Liver (tissue), 9 donors: ENCODE results near the gene TWIST1. TPM values are rescaled to one million over a fixed set of nuclear protein-coding genes. Genes with fewer than 3 reads are reported as not detected.

Experiments used
- DNase-seq: peaks from one replicate; pipeline ENCODE4 v3.0.0-alpha.2; 2017; ENCODE audit warnings: low spot score
- H3K27ac ChIP-seq, 2 donors: one replicate each; pipeline ENCODE4 v1.7.0; 2013; ENCODE audit warnings: inconsistent platforms in 2 of 2, low read length in 2 of 2, control low read depth in 1 of 2, low read depth in 1 of 2, mild to moderate bottlenecking in 1 of 2
- H3K27me3 ChIP-seq, 4 donors: one replicate each; pipeline versions ENCODE4 v1.6.1 to v1.7.0; 2013; ENCODE audit warnings: low read length in 3 of 4, inconsistent platforms in 1 of 4, mild to moderate bottlenecking in 1 of 4, moderate library complexity in 1 of 4; ENCODE audit not compliant: control insufficient read depth in 4 of 4, insufficient read depth in 4 of 4
- H3K36me3 ChIP-seq, 4 donors: one replicate each; pipeline versions ENCODE4 v1.6.1 to v1.7.0; 2013; ENCODE audit warnings: low read length in 3 of 4, mild to moderate bottlenecking in 3 of 4, low read depth in 1 of 4, moderate library complexity in 1 of 4; ENCODE audit not compliant: control insufficient read depth in 4 of 4, insufficient read depth in 3 of 4
- H3K4me1 ChIP-seq, 4 donors: one replicate each; pipeline versions ENCODE4 v1.6.1 to v1.7.0; 2013; ENCODE audit warnings: low read length in 3 of 4, mild to moderate bottlenecking in 3 of 4, moderate library complexity in 1 of 4; ENCODE audit not compliant: control insufficient read depth in 4 of 4, insufficient read depth in 4 of 4
- H3K4me3 ChIP-seq, 3 donors: one replicate each; pipeline versions ENCODE4 v1.6.1 to v1.7.0; 2013; ENCODE audit warnings: low read length in 3 of 3, control low read depth in 1 of 3, low read depth in 1 of 3, mild to moderate bottlenecking in 1 of 3
- H3K9ac ChIP-seq, 2 donors: one replicate each; pipeline ENCODE4 v1.7.0; 2013; ENCODE audit warnings: low read length in 2 of 2, mild to moderate bottlenecking in 2 of 2, moderate library complexity in 2 of 2, control low read depth in 1 of 2, low read depth in 1 of 2
- H3K9me3 ChIP-seq, 4 donors: one replicate each; pipeline versions ENCODE4 v1.6.1 to v1.7.0; 2013; ENCODE audit warnings: low read length in 3 of 4; ENCODE audit not compliant: control insufficient read depth in 4 of 4
- FOXA1 ChIP-seq: IDR thresholded peaks from 2 replicates; pipeline ENCODE4 v1.6.1; 2016; ENCODE audit warnings: antibody characterized with exemption
- GABPA ChIP-seq, 2 donors: IDR thresholded peaks in 1 of 2; conservative IDR thresholded peaks in 1 of 2; 2 replicates each; pipeline ENCODE4 v1.6.1; 2016; ENCODE audit warnings: antibody characterized with exemption in 2 of 2, mild to moderate bottlenecking in 1 of 2, moderate library complexity in 1 of 2
- HNF4A ChIP-seq, 2 donors: conservative IDR thresholded peaks; 2 replicates each; pipeline ENCODE4 v1.6.1; 2016; ENCODE audit warnings: antibody characterized with exemption in 2 of 2, mild to moderate bottlenecking in 2 of 2
- HNF4G ChIP-seq: IDR thresholded peaks from 2 replicates; pipeline ENCODE4 v1.6.1; 2016; ENCODE audit warnings: antibody characterized with exemption
- JUND ChIP-seq, 2 donors: IDR thresholded peaks; 2 replicates each; pipeline ENCODE4 v1.6.1; 2016; ENCODE audit warnings: antibody characterized with exemption in 2 of 2
- NR2F2 ChIP-seq: IDR thresholded peaks from 2 replicates; pipeline ENCODE4 v1.6.1; 2016; ENCODE audit warnings: antibody characterized with exemption
- RAD21 ChIP-seq, 2 donors: IDR thresholded peaks; 2 replicates each; pipeline ENCODE4 v1.6.1; 2016; ENCODE audit warnings: antibody characterized with exemption in 2 of 2, mild to moderate bottlenecking in 2 of 2
- SP1 ChIP-seq: IDR thresholded peaks from 2 replicates; pipeline ENCODE4 v1.6.1; 2018; ENCODE audit warnings: antibody characterized with exemption, mild to moderate bottlenecking
- TAF1 ChIP-seq: conservative IDR thresholded peaks from 2 replicates; pipeline ENCODE4 v1.6.1; 2016; ENCODE audit warnings: antibody characterized with exemption, mild to moderate bottlenecking
- YY1 ChIP-seq: IDR thresholded peaks from 2 replicates; pipeline ENCODE4 v1.6.1; 2016; ENCODE audit warnings: antibody characterized with exemption, mild to moderate bottlenecking
- WGBS: extraction: QIAGEN DNeasy Blood & Tissue Kit; methylation state at CpG from one replicate; pipeline ENCODE4 v1.1.7; 2013; 5-methylcytosine and 5-hydroxymethylcytosine counted together
- polyA plus RNA-seq, 2 donors: library from polyadenylated mRNA; stranded (reverse) in 1 of 2; unstranded in 1 of 2; fragments of 200-250 nt in 1 of 2; fragments of >200 nt in 1 of 2; fragmentation: Nextera tagmentation in 1 of 2; extraction: Ambion mirVana in 1 of 2; gene quantifications; one replicate each; pipeline versions ENCODE4 v1.2.1 to v1.2.3, GENCODE V29; 2013 to 2015
- total RNA-seq, 2 donors: library from RNA; depleted of rRNA; stranded (reverse); fragments of >200 nt; gene quantifications; one replicate each; pipeline ENCODE4 v1.2.3, GENCODE V29; 2014
- TF ChIP-seq, protein P1 (sequence below): IDR thresholded peaks from 2 replicates; pipeline ENCODE4 v1.6.1; 2016; ENCODE audit warnings: antibody characterized with exemption
- TF ChIP-seq, protein P2 (sequence below): fragments of 150-350 bp; IDR thresholded peaks from 2 replicates; pipeline ENCODE4 v1.5.1; 2017; ENCODE audit warnings: improper control_type of control experiment, low read depth, low read length; ENCODE audit not compliant: missing input control
- TF ChIP-seq, protein P3 (sequence below): IDR thresholded peaks from 2 replicates; pipeline ENCODE4 v1.6.1; 2016; ENCODE audit warnings: antibody characterized with exemption
- TF ChIP-seq, protein P4 (sequence below): IDR thresholded peaks from 2 replicates; pipeline ENCODE4 v1.6.1; 2016; ENCODE audit warnings: antibody characterized with exemption
- TF ChIP-seq, protein P5 (sequence below): IDR thresholded peaks from 2 replicates; pipeline ENCODE4 v1.6.1; 2016; ENCODE audit warnings: antibody characterized with exemption, mild to moderate bottlenecking
- donor health status: healthy.
- donor health status: healthy.
- donor health status: healthy.
- donor health status: healthy.
- donor health status: healthy.

The TWIST1 gene
- total and polyA plus RNA-seq, 4 donors = 0.15 to 0.19 (median 0.17) TPM; not detected in 1

DNA sequence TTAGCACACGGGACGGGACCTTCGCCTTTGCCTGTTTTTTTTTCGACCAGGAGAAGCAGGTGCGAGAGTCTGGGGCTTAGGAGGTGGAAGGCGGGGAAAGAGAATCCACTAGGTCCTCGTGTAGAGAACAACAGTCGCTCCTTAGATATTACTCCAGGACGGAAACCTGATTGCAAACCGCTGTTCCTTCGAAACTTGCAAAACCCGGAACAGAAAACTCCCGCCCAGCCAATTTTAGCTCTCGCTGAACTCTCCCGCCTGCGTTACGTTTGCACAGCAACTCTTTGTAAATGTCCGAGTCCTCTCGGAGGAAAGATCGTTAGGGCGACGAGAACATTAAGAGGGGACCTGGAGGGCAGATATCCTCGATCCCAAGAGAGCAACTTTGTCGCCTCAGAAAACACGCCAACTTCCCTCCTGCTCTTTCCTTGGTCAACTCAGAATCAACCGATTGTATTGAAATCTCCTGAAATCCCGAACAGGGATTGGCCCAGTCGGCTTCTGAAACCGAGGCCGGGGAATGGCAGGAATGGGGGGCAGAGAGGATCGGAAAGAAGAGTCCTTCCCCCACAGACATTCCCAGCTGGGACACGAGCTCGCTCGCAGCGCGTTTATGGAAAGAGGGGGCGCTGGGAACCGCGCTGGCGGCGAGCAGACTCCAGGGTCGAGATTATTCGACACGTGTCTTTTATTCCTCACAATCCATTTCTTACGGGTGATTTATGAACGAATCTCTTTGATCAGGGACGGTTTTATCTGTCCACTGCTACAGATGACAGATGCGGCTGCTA lies 9.9 kb downstream of the TWIST1 start:
- H3K9me3 ChIP-seq = peaks cover 0 to 3% (median under 1%) of the 10 kb centered on the region in 4 donors
- no peak overlapping the region for H3K27ac ChIP-seq
- H3K9ac ChIP-seq = no peak overlapping the region
- H3K27me3 ChIP-seq = peaks cover 0 to 40% (median 7%) of the 10 kb centered on the region in 4 donors
- H3K4me3 ChIP-seq = peak overlapping the region in 1 of 3 donors; percentile 18
- H3K4me1 ChIP-seq = peaks cover 0 to 16% (median 6%) of the 10 kb centered on the region in 4 donors
- DNase-seq = no peak
- H3K36me3 ChIP-seq = no peaks in the 10 kb centered on the region
- WGBS = 3% methylated on average over 48 of the region's 48 CpGs
- TF ChIP-seq, protein P1, sequence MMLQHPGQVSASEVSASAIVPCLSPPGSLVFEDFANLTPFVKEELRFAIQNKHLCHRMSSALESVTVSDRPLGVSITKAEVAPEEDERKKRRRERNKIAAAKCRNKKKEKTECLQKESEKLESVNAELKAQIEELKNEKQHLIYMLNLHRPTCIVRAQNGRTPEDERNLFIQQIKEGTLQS = no peak
- no peak for TF ChIP-seq GABPA (IDR thresholded peaks at IDR 0.05 in 1 of 2, conservative IDR thresholded peaks at IDR 0.05 in 1 of 2)
- TF ChIP-seq HNF4G = no peak
- TF ChIP-seq NR2F2 = no peak
- TF ChIP-seq, protein P2, sequence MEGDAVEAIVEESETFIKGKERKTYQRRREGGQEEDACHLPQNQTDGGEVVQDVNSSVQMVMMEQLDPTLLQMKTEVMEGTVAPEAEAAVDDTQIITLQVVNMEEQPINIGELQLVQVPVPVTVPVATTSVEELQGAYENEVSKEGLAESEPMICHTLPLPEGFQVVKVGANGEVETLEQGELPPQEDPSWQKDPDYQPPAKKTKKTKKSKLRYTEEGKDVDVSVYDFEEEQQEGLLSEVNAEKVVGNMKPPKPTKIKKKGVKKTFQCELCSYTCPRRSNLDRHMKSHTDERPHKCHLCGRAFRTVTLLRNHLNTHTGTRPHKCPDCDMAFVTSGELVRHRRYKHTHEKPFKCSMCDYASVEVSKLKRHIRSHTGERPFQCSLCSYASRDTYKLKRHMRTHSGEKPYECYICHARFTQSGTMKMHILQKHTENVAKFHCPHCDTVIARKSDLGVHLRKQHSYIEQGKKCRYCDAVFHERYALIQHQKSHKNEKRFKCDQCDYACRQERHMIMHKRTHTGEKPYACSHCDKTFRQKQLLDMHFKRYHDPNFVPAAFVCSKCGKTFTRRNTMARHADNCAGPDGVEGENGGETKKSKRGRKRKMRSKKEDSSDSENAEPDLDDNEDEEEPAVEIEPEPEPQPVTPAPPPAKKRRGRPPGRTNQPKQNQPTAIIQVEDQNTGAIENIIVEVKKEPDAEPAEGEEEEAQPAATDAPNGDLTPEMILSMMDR = no peak
- TF ChIP-seq YY1 = no peak
- no peak for TF ChIP-seq SP1
- TF ChIP-seq, protein P3, sequence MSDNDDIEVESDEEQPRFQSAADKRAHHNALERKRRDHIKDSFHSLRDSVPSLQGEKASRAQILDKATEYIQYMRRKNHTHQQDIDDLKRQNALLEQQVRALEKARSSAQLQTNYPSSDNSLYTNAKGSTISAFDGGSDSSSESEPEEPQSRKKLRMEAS = no peak
- TF ChIP-seq, protein P4, sequence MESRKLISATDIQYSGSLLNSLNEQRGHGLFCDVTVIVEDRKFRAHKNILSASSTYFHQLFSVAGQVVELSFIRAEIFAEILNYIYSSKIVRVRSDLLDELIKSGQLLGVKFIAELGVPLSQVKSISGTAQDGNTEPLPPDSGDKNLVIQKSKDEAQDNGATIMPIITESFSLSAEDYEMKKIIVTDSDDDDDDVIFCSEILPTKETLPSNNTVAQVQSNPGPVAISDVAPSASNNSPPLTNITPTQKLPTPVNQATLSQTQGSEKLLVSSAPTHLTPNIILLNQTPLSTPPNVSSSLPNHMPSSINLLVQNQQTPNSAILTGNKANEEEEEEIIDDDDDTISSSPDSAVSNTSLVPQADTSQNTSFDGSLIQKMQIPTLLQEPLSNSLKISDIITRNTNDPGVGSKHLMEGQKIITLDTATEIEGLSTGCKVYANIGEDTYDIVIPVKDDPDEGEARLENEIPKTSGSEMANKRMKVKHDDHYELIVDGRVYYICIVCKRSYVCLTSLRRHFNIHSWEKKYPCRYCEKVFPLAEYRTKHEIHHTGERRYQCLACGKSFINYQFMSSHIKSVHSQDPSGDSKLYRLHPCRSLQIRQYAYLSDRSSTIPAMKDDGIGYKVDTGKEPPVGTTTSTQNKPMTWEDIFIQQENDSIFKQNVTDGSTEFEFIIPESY = no peak
- TF ChIP-seq, protein P5, sequence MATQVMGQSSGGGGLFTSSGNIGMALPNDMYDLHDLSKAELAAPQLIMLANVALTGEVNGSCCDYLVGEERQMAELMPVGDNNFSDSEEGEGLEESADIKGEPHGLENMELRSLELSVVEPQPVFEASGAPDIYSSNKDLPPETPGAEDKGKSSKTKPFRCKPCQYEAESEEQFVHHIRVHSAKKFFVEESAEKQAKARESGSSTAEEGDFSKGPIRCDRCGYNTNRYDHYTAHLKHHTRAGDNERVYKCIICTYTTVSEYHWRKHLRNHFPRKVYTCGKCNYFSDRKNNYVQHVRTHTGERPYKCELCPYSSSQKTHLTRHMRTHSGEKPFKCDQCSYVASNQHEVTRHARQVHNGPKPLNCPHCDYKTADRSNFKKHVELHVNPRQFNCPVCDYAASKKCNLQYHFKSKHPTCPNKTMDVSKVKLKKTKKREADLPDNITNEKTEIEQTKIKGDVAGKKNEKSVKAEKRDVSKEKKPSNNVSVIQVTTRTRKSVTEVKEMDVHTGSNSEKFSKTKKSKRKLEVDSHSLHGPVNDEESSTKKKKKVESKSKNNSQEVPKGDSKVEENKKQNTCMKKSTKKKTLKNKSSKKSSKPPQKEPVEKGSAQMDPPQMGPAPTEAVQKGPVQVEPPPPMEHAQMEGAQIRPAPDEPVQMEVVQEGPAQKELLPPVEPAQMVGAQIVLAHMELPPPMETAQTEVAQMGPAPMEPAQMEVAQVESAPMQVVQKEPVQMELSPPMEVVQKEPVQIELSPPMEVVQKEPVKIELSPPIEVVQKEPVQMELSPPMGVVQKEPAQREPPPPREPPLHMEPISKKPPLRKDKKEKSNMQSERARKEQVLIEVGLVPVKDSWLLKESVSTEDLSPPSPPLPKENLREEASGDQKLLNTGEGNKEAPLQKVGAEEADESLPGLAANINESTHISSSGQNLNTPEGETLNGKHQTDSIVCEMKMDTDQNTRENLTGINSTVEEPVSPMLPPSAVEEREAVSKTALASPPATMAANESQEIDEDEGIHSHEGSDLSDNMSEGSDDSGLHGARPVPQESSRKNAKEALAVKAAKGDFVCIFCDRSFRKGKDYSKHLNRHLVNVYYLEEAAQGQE = no peak
- TF ChIP-seq RAD21 (IDR thresholded peaks at IDR 0.05) = no peak
- no peak for TF ChIP-seq JUND (IDR thresholded peaks at IDR 0.05)
- TF ChIP-seq FOXA1 = no peak
- TF ChIP-seq TAF1 = no peak
- TF ChIP-seq HNF4A (conservative IDR thresholded peaks at IDR 0.05) = no peak
